Coronary artery (tissue), 2 donors: ENCODE measurements around the gene MDN1.

Experiments used
- DNase-seq: peaks from one replicate; pipeline ENCODE4 v3.0.0-alpha.2; 2017; ENCODE audit warnings: low spot score
- H3K27ac ChIP-seq, 2 donors: fragments of 200-600 bp; sonication (generic); one replicate each; pipeline ENCODE4 v1.5.1; 2016 to 2019
- H3K4me3 ChIP-seq: fragments of 200-600 bp; sonication (generic); 2 replicates; pipeline ENCODE4 v1.5.1; 2016; ENCODE audit warnings: mild to moderate bottlenecking, moderate library complexity
- CTCF ChIP-seq: fragments of 200-600 bp; sonication (generic); IDR thresholded peaks from one replicate; pipeline ENCODE4 v1.5.1; 2019; ENCODE audit warnings: antibody characterized with exemption

The MDN1 gene

GRCh38 chr6:89611666-89612065, 207.9 kb downstream of the MDN1 start:
- TF ChIP-seq CTCF: no peak
- Histone ChIP-seq H3K4me3 (no peak overlapping the region), H3K27ac (no peak overlapping the region)
- DNase-seq: no peak

- Histone ChIP-seq H3K4me3 (no peak overlapping the region), H3K27ac (no peak overlapping the region)
- no peak for DNase-seq
- peak; percentile 58 for TF ChIP-seq CTCF
Measured at GRCh38 chr6:89610149-89610642, 209.4 kb downstream of the MDN1 start.

- TF ChIP-seq CTCF: no peak
- H3K4me3 ChIP-seq: no peak overlapping the region
- DNase-seq: no peak
- no peak overlapping the region for H3K27ac ChIP-seq
Measured at GRCh38 chr6:89605861-89606260, 213.7 kb downstream of the MDN1 start.

- DNase-seq: no peak
- TF ChIP-seq CTCF: no peak
- no peak overlapping the region for H3K27ac ChIP-seq
Measured at GRCh38 chr6:89604653-89605052, 214.9 kb downstream of the MDN1 start.

GRCh38 chr6:89602166-89602565, 217.4 kb downstream of the MDN1 start:
- no peak for TF ChIP-seq CTCF
- Histone ChIP-seq H3K27ac (no peak overlapping the region), H3K4me3 (no peak overlapping the region)
- no peak for DNase-seq

More at GRCh38 chr6:89604653-89605052, 214.9 kb downstream of the MDN1 start:
- H3K4me3 ChIP-seq: no peak overlapping the region

- peak overlapping the region; percentile 17 to 73 for H3K27ac ChIP-seq
- TF ChIP-seq CTCF: no peak
- peak overlapping the region; percentile 30 for H3K4me3 ChIP-seq
- DNase-seq: no peak
Measured at GRCh38 chr6:89599727-89600126, 219.9 kb downstream of the MDN1 start.

GRCh38 chr6:89597988-89598387, 221.6 kb downstream of the MDN1 start:
- no peak overlapping the region for H3K27ac ChIP-seq
- H3K4me3 ChIP-seq: no peak overlapping the region
- no peak for DNase-seq
- TF ChIP-seq CTCF: no peak
